ENCODE measurements around the gene SMIM34.
"Not testable (repeated sequence)": the region's sequence is repeated elsewhere in the genome, so short reads cannot be mapped to it uniquely, and the experiment has no call there.

SMIM34 gene, protein sequence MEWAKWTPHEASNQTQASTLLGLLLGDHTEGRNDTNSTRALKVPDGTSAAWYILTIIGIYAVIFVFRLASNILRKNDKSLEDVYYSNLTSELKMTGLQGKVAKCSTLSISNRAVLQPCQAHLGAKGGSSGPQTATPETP

DNA sequence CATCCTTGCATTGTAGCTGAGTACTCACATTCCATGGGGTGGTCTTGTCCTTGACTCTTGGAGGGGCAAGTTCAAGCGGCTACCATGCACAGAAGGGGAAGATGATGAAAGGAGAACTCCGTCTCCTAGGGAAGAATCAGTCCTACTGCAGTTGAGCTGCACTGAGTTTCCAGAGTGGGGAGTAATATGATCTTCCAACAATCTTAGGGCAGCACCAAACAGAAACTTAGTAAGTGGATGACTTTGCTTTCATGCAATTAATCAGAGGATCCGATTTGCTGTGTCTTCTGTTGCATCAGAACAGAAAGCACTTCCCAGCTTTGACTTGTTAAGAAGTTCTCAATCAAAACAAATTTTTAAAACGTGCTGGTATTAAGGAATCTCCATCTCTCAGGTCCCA, at the start of gene SMIM34:
TSS of gene SMIM34 (minus strand) at position 147 of the 400 bp plus-strand sequence. CDS start at position 35, 112 bp downstream.
- not testable (repeated sequence) for H3K36me3 ChIP-seq (ENCODE audit: insufficient read depth); H3K9ac ChIP-seq; H2AFZ ChIP-seq (ENCODE audit: low read depth); H3K4me2 ChIP-seq; H4K20me1 ChIP-seq (ENCODE audit: insufficient read depth); H3K4me3 ChIP-seq (IDR thresholded peaks at IDR 0.05; ENCODE audit: insufficient read depth, low read depth, low read length); H3K4me1 ChIP-seq (ENCODE audit: low read depth, poor library complexity, severe bottlenecking); H3K27me3 ChIP-seq (ENCODE audit: insufficient read depth, low read depth); H3K79me2 ChIP-seq (ENCODE audit: insufficient read depth, low read depth); H3K27ac ChIP-seq

DNA sequence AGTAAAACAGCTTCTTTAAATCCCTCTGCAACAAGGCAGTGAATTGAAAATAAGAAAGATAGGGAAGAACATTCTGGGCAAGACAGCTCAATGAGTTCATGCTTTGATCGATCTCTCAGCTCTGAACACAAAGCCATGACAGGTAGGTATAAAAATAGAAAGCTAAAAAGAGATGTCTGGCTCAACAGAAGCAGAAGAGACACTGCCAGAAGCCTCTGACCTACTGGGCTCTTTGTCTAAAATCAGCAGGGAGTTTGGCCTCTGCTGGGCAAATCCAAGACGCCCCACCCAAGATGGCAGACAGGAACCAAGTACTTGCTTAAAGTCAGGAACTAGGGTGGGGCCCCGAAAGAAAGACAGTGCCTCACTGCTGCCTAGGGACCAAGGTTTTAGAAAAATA, 43.6 kb upstream of the SMIM34 start:
- not testable (repeated sequence) for H3K4me1 ChIP-seq (ENCODE audit: low read depth, poor library complexity, severe bottlenecking); H3K79me2 ChIP-seq (ENCODE audit: insufficient read depth, low read depth); H3K4me2 ChIP-seq; H3K36me3 ChIP-seq (ENCODE audit: insufficient read depth); H2AFZ ChIP-seq (ENCODE audit: low read depth); H3K4me3 ChIP-seq (IDR thresholded peaks at IDR 0.05; ENCODE audit: insufficient read depth, low read depth, low read length); H3K27ac ChIP-seq; H3K27me3 ChIP-seq (ENCODE audit: insufficient read depth, low read depth); H3K9ac ChIP-seq; H4K20me1 ChIP-seq (ENCODE audit: insufficient read depth)

DNA sequence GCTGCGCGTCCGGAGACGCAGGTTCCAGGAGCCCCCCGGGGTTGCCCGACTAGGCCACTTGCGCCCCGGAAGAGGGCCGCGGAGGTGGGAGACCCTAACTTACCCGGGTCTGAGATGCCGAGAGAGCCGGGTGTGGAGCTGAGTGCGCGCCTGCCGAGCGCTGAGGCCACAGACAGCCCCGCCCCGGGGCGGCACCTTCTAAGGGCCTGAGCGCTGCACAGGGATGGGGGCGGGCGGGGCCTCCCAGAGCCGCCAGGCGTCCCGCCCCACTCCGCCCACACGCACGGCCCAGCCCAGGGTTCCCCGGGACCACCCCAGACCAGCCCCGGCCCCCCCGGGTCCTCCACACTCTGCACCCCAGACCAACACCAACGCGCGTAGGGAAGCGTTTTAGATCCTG, 35.7 kb upstream of the SMIM34 start:
- H4K20me1 ChIP-seq (ENCODE audit: insufficient read depth); H3K4me3 ChIP-seq (IDR thresholded peaks at IDR 0.05; ENCODE audit: insufficient read depth, low read depth, low read length); H2AFZ ChIP-seq (ENCODE audit: low read depth); H3K36me3 ChIP-seq (ENCODE audit: insufficient read depth); H3K27ac ChIP-seq; H3K4me2 ChIP-seq; H3K79me2 ChIP-seq (ENCODE audit: insufficient read depth, low read depth); H3K9ac ChIP-seq; H3K4me1 ChIP-seq (ENCODE audit: low read depth, poor library complexity, severe bottlenecking); H3K27me3 ChIP-seq (ENCODE audit: insufficient read depth, low read depth): not testable (repeated sequence)

DNA sequence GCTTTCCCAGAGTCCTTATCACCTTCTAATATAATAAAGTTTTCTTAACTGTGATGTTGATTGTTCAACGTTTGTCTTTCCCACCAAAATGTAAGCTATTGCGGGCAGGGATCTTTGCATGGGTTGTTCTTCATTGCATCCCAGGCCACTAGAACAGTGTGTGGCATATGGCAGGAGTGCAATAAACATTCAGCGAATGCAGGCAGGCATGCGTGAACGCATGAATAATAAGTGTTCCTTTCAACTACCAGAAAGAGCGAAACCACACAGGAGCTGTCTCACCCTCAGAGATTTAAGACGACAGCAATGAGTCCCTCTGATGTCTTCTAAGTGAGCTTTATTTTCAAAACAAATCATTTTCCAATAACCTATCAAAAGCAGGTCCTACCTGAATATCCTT, 34.5 kb upstream of the SMIM34 start:
- not testable (repeated sequence) for H4K20me1 ChIP-seq (ENCODE audit: insufficient read depth); H3K36me3 ChIP-seq (ENCODE audit: insufficient read depth); H3K27ac ChIP-seq; H2AFZ ChIP-seq (ENCODE audit: low read depth); H3K4me2 ChIP-seq; H3K27me3 ChIP-seq (ENCODE audit: insufficient read depth, low read depth); H3K9ac ChIP-seq; H3K79me2 ChIP-seq (ENCODE audit: insufficient read depth, low read depth); H3K4me3 ChIP-seq (IDR thresholded peaks at IDR 0.05; ENCODE audit: insufficient read depth, low read depth, low read length); H3K4me1 ChIP-seq (ENCODE audit: low read depth, poor library complexity, severe bottlenecking)

DNA sequence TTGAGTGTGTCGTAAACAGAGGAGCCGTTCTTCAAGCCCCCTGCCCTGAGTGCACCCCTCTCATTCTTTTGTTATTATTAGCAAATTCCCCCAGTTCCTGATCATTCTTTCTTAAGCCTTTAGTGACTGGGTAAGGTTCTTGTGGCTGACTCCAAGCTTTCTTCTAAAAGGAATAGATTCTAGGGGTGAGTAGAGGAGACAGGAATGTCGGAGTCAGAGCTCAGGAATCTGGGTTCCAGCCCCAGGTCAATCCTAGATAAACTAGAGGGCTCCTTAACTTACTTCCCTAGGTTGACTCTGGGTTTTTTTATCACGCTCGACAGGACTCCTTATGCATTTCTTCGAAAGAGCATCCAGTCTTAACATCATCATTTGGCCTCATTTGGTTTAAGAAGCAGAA, 32.4 kb upstream of the SMIM34 start:
- H4K20me1 ChIP-seq (ENCODE audit: insufficient read depth); H3K4me3 ChIP-seq (IDR thresholded peaks at IDR 0.05; ENCODE audit: insufficient read depth, low read depth, low read length); H3K27me3 ChIP-seq (ENCODE audit: insufficient read depth, low read depth); H3K4me1 ChIP-seq (ENCODE audit: low read depth, poor library complexity, severe bottlenecking); H3K79me2 ChIP-seq (ENCODE audit: insufficient read depth, low read depth); H3K36me3 ChIP-seq (ENCODE audit: insufficient read depth); H2AFZ ChIP-seq (ENCODE audit: low read depth); H3K9ac ChIP-seq; H3K4me2 ChIP-seq; H3K27ac ChIP-seq: not testable (repeated sequence)

DNA sequence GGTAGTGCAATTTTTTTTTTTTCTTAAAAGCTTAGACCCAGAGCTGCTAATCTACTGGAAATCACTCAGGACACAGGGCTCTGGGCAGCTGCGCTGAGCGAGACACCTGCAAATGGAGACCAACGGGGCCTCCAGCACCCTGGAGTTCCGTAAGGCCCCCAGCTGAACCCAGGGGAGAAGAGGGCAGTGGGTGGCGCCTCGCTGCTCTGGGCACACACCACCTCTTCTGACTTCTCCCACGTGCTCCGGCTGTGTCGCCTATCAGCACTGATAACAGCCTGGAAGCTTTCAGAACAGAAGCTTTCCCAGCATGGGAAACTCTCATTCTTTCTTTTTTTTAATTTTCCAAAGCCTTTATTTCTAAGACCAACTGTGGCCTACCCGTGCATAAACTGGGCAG, 31.9 kb upstream of the SMIM34 start:
- H3K36me3 ChIP-seq (ENCODE audit: insufficient read depth); H3K27ac ChIP-seq; H3K9ac ChIP-seq; H3K79me2 ChIP-seq (ENCODE audit: insufficient read depth, low read depth); H3K27me3 ChIP-seq (ENCODE audit: insufficient read depth, low read depth); H2AFZ ChIP-seq (ENCODE audit: low read depth); H3K4me2 ChIP-seq; H3K4me3 ChIP-seq (IDR thresholded peaks at IDR 0.05; ENCODE audit: insufficient read depth, low read depth, low read length); H3K4me1 ChIP-seq (ENCODE audit: low read depth, poor library complexity, severe bottlenecking); H4K20me1 ChIP-seq (ENCODE audit: insufficient read depth): not testable (repeated sequence)

DNA sequence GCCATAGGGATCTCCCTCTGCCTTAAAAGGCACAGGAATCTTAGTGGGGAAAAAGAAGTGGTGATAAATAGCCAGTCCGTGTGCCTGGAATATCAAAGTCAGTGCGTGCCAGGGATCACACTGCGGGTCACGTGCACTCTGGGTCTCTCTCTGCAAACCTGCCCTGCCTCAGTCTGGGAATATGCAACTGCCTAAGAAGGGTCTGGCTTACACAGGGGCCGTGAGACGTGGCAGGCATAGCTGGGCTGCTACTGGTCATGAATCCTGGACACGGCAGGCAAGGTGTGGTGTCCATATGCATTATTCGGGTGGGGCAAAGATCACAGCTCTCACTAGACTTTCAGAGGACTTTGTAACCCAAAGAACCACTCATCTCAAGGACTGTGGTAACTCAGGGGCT, 23.3 kb upstream of the SMIM34 start:
- H3K27me3 ChIP-seq (ENCODE audit: insufficient read depth, low read depth); H2AFZ ChIP-seq (ENCODE audit: low read depth); H3K4me1 ChIP-seq (ENCODE audit: low read depth, poor library complexity, severe bottlenecking); H3K36me3 ChIP-seq (ENCODE audit: insufficient read depth); H3K79me2 ChIP-seq (ENCODE audit: insufficient read depth, low read depth); H3K4me2 ChIP-seq; H3K27ac ChIP-seq; H3K9ac ChIP-seq; H4K20me1 ChIP-seq (ENCODE audit: insufficient read depth); H3K4me3 ChIP-seq (IDR thresholded peaks at IDR 0.05; ENCODE audit: insufficient read depth, low read depth, low read length): not testable (repeated sequence)

DNA sequence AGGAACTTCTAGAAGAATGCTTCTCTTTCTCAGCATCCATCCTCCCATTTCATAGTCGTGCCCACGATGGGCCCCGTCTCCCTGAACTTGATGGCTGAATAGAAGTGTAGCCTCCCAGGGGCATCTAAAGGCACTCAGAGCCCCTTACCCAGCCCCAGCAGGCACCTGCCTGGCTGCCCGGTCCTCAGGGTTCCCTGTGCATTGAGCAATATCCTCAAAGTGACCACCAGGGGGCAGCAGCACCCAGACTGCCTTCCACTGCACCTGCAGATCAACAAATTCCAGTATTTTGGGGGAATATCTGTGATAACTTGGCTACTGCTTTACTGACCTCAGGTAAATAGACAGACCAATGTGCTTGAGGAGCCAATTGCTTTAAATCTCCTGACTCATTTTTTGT, 19.7 kb upstream of the SMIM34 start:
- H3K9ac ChIP-seq; H3K79me2 ChIP-seq (ENCODE audit: insufficient read depth, low read depth): not testable (repeated sequence)

DNA sequence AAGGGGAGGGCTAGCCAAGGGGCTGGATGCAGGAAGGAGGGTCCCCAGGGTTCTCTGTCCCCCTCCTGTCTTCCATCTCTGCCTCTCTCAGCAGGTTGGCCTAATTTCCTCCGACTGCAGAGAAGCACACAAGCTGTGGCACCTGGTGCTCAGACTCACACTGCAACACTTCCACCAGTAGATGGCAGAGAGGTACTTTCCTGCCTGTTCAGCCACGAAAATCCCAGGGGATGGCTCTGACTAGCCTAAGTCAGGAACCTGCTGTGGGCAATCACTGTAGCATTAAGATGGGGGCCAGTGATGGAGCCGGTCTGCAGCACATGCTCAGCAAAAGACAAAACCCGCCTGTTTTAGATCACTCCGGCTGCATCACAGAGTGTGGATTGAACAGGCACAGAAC, 6.0 kb upstream of the SMIM34 start:
- not testable (repeated sequence) for H3K4me2 ChIP-seq; H3K9ac ChIP-seq; H3K36me3 ChIP-seq (ENCODE audit: insufficient read depth); H3K27ac ChIP-seq; H3K4me3 ChIP-seq (IDR thresholded peaks at IDR 0.05; ENCODE audit: insufficient read depth, low read depth, low read length); H3K27me3 ChIP-seq (ENCODE audit: insufficient read depth, low read depth); H3K79me2 ChIP-seq (ENCODE audit: insufficient read depth, low read depth); H4K20me1 ChIP-seq (ENCODE audit: insufficient read depth); H2AFZ ChIP-seq (ENCODE audit: low read depth); H3K4me1 ChIP-seq (ENCODE audit: low read depth, poor library complexity, severe bottlenecking)

More for the DNA sequence above, 19.7 kb upstream of the SMIM34 start:
- H4K20me1 ChIP-seq (ENCODE audit: insufficient read depth); H3K36me3 ChIP-seq (ENCODE audit: insufficient read depth); H3K27me3 ChIP-seq (ENCODE audit: insufficient read depth, low read depth); H3K27ac ChIP-seq; H3K4me2 ChIP-seq; H3K4me1 ChIP-seq (ENCODE audit: low read depth, poor library complexity, severe bottlenecking); H3K4me3 ChIP-seq (IDR thresholded peaks at IDR 0.05; ENCODE audit: insufficient read depth, low read depth, low read length); H2AFZ ChIP-seq (ENCODE audit: low read depth): not testable (repeated sequence)

DNA sequence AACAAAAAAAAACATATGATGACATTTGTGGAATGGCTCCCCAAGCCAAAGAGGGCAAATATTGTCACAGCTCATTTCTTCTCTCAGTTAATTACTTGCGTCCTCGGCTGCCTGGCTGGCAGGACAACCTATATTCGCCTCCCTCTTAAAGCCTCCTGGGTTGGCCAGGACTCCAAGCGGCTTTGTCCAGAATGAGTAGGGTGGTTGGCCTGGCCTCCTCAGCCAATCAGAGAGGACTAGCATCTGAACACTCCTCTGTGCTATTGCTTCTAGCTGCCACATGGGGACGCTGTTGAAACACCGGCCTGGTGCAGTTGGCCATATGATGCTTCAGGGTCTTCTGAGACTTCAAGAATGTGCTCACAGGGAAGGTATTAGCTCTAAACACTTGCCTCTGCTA, 4.7 kb upstream of the SMIM34 start:
- H2AFZ ChIP-seq (ENCODE audit: low read depth); H3K4me2 ChIP-seq; H3K27me3 ChIP-seq (ENCODE audit: insufficient read depth, low read depth); H4K20me1 ChIP-seq (ENCODE audit: insufficient read depth); H3K4me3 ChIP-seq (IDR thresholded peaks at IDR 0.05; ENCODE audit: insufficient read depth, low read depth, low read length); H3K9ac ChIP-seq; H3K79me2 ChIP-seq (ENCODE audit: insufficient read depth, low read depth); H3K27ac ChIP-seq; H3K4me1 ChIP-seq (ENCODE audit: low read depth, poor library complexity, severe bottlenecking); H3K36me3 ChIP-seq (ENCODE audit: insufficient read depth): not testable (repeated sequence)

DNA sequence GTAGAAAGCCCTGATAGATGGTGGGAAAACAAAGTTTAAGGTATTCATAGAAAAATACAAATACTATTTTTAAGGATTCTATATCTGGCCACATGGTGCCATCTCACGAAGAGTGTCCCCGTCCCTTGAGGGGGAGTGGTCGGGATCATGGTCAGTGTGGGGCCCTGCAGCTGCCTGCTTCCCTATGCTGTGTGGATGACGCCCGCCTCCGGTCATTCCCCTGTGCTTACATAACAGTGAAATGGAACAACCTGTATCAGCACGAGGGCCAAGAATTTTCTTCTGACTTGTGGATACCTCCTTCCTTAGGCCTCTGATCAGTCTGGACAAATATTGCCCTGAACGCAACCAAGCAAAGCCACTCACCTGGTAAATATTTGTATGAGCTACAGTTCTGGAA, 3.6 kb upstream of the SMIM34 start:
- H3K27ac ChIP-seq; H3K4me1 ChIP-seq (ENCODE audit: low read depth, poor library complexity, severe bottlenecking); H3K27me3 ChIP-seq (ENCODE audit: insufficient read depth, low read depth); H3K79me2 ChIP-seq (ENCODE audit: insufficient read depth, low read depth); H3K4me2 ChIP-seq; H3K9ac ChIP-seq; H3K36me3 ChIP-seq (ENCODE audit: insufficient read depth); H3K4me3 ChIP-seq (IDR thresholded peaks at IDR 0.05; ENCODE audit: insufficient read depth, low read depth, low read length); H2AFZ ChIP-seq (ENCODE audit: low read depth); H4K20me1 ChIP-seq (ENCODE audit: insufficient read depth): not testable (repeated sequence)

Data from KMS-11 (cell line).